Fibroblast of peridontal ligament (primary cell): ENCODE data around the gene TRAPPC10.

ENCODE experiments used
- DNase-seq: peaks from one replicate; pipeline ENCODE4 v3.0.0-alpha.2; 2010; ENCODE audit errors: extremely low read depth

The TRAPPC10 gene

GRCh38 chr21:44039828-44040227, 27.7 kb downstream of the TRAPPC10 start:
- no peak for DNase-seq

DNA sequence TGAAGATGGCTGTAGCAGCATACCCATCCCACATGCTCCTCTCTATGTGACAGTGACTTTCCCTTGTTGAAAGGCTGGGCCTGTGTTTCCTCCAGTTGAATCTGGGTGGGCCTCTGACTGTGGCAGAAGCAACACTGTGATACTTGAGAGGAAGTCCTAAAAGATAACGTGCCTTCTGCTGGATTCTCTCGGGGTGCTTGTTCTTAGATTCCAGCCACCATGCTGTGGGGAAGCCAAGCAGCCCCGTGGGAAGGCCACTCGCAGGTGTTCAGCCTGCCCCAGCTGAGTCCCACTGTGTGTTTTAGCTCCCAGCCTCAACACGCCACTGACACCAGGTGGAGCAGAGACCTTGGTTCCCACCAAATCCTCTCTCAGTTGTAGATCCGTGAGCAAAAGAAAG, 31.5 kb downstream of the TRAPPC10 start:
- no peak for DNase-seq

DNA sequence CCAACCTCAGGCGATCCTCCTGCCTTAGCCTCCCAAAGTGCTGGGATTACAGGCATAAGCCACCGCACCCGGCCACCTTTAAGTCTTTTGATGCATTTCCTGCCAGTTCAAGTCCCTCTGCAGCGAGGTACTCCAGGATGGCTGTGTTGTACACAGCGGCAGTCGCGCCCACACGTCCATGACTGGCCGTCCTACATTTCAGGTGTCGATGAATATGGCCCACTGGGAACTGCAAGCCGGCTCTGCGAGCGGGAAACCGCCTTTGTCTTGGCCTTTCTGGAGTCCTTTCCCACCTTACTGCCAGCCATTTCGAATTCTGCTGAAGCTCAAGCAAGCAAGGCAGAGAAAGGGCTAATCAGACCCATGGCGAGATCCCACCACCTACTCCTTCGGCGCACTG, 34.6 kb downstream of the TRAPPC10 start:
- no peak for DNase-seq

DNA sequence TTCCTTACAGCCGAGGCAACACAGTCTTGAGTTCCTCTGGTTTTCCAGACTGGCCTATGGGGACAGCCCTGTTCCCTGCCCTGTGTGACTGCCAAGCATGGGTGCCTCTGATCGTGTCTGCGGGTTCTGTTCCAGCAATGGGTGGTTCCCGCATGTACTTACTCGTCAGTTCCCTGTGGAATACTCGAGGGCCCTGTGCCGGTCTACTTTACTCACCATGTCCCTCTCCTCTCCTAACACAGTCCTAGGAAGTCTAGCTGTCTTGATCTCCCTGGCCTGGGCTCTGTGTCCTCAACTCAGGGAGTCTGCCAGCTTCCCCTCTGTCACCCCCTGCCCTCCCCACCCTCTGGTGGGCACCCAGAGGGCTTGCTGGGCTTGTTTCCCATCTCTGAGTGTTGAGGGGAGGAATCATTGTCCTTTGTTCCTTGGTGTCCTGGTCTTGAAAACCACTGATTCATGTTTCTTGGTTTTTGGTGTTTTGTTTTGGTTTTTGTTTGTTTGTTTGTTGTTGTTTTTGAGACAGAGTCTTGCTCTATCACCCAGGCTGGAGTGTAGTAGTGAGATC, 36.0 kb downstream of the TRAPPC10 start:
- no peak for DNase-seq

- no peak for DNase-seq
These were observed 37.1 kb downstream of the TRAPPC10 start for GRCh38 chr21:44049182-44049581.

DNA sequence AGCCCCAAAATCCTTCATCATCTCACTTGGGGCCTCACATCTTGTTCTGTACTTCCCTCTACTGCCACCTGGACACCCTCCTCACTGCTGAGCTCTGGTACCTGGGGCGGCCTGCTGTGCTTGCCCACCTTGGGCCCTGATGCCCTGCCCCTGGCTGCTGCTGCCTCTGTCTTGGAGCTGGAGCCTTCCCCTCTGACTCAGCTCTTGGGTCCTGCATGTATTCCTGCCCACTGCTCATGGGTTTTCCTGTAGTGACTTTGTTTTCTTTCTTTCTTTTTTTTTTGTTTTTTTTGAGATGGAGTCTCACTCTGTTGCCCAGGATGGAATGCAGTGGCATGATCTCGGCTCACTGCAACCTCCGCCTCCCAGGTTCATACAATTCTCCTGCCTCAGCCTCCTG, 37.5 kb downstream of the TRAPPC10 start:
- DNase-seq = peak; percentile 5

GRCh38 chr21:44050276-44050675, 38.2 kb downstream of the TRAPPC10 start:
- no peak for DNase-seq

DNA sequence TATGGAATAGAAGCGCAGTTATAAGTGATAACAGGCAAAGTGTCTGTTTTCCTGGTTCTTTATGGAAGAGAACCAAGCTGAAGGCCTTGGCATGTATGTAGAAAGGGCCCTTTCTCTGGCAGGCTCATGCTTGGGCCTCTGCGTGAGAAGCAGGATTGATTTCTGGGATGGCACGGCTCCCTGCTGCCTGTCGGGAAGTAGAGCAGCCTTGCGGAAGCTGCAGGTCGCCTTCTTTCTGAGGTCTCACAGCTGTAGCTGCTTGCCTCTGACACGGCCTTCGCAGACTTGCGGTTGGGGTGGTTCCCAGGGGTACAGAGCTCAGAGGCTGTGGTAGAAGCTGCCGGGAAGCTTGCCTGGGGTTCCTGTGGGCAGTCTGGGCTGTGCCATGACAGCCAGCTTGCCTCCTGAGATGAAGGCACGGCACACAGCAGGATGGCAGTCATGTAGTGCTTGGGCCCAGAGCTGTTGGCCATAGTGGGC, 39.4 kb downstream of the TRAPPC10 start:
- peak; percentile 90 for DNase-seq

- peak; percentile 34 for DNase-seq
These were observed 40.1 kb downstream of the TRAPPC10 start for GRCh38 chr21:44052071-44052829.

GRCh38 chr21:44052830-44053226, 40.7 kb downstream of the TRAPPC10 start:
- no peak for DNase-seq

DNA sequence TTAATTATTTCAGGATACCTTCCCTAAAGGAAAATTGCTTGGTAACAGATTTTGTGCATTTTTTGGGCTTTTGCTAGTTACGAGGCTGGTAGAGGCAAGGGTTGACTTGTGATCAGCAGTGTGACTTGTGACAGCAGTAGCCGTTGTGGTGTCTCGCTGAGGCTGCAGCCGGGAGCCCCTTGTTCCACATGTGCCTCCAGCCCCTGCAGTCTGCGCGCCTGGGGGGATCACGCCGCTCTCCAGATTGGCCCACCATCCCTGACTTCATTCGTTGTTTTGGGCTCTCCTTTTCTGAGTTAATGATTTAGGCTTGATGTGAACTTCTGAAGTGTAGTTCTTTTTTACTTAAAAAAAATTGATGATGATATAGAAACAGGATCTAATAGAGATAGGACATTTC, 41.5 kb downstream of the TRAPPC10 start:
- DNase-seq = no peak

DNA sequence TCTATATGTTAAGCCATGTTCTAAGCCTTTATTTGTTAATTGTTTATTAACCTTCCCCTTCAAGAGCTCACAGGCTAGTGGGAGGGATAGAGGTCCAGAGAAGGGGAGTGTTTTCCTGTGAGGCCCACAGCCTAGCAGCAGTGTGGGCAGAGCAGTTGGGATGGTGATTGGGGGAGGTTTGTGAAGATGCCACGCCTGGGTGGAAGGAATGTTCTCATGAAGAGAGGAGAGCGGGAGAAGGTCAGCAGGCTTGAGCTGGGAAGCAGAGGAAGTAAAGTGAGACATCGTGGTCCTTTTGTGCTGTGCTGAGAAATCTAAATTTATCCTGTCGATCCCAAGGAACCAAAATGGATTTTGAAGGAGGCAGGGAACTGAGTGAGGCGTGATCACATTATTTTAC, 42.6 kb downstream of the TRAPPC10 start:
- DNase-seq = peak; percentile 60

DNA sequence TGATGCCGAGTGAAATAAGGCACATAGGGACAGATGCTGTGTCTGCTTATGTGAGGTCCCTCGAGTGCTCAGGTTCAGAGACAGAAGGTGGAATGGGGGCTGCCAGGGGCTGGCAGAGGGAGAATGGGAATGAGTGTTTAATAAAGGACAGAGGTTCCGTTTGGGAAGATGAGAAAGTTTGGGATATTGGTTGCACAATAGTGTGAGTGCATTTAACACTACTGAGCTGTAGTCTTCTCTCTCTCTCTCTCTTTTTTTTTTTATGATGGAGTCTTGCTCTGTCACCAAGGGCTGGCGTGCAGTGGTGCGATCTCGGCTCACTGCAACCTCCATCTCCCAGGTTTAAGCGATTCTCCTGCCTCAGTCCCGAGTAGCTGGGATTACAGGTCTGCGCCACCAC, 44.9 kb downstream of the TRAPPC10 start:
- DNase-seq = no peak

DNA sequence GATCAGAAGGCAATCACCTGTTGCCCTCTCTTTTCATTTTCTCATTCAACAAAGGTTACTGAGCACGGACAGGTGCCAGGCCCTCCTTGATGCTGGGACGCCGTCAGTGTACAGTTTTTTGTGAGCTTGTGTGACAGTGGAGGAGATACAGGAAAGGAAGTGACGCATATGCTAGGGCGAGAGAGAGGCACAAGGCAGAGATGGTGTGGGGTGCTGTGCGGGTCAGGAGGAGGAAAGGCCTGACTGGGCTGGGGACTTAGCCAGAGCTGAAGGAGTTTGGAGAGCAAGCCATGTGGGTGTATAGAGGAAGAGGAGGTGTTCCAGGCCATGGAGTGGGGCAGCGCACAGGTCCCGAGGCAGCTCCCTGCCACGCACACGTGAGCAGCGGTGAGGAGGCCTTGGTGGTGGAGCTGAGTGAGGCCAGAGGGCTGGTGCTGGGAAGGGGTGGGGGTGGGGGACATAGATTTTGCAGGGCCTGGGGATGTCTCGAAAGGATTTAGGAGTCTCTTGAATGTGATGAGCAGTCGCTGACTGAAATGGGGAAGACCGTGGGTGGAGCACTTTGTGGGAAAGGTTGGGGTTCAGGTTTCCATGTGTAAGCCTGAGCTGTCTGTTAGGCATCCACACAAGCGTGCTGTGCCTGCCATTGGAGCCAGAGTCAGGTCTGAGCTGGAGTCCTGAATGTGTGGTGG, 46.0 kb downstream of the TRAPPC10 start:
- DNase-seq = no peak

- DNase-seq = no peak
These were observed 46.5 kb downstream of the TRAPPC10 start for GRCh38 chr21:44058652-44058964.

DNA sequence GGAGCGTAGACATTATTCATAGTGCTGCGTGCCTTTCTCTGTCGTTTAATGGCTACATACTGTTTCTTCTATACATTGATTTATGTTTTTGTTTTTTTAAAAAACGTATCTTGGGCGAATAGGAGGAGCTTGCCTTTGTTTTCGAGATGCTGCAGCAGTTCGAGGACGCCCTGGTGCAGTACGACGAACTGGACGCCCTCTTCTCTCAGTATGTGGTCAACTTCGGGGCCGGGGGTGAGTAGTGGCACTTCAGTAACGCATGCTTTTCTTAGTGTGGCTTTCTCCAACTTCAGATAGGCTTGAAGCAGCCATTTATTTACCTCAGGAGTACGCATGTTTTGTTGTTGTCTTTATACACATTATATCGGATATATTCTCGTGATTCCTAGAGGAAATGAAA, 46.9 kb downstream of the TRAPPC10 start:
- no peak for DNase-seq

GRCh38 chr21:44059710-44060109, 47.6 kb downstream of the TRAPPC10 start:
- DNase-seq = no peak

DNA sequence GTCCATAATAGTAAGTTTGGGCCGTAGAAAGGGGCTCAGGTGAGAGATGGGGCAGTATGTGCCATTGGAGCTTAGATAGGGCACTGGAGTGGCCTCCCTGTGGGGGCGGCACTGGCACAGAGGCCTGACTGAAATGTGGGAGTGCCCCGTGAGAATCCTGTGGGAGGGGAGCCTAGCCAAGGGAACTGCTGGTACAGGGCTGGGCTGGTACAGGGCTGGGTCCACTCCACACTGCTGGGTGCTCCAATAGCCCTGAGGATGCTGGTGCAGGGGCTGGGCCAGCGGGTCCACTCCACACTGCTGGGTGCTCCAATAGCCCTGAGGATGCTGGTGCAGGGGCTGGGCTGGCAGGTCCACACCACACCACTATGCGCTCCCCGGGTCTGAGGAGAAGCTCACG, 50.3 kb downstream of the TRAPPC10 start:
- DNase-seq = no peak

GRCh38 chr21:44063151-44063912, 51.2 kb downstream of the TRAPPC10 start:
- no peak for DNase-seq

DNA sequence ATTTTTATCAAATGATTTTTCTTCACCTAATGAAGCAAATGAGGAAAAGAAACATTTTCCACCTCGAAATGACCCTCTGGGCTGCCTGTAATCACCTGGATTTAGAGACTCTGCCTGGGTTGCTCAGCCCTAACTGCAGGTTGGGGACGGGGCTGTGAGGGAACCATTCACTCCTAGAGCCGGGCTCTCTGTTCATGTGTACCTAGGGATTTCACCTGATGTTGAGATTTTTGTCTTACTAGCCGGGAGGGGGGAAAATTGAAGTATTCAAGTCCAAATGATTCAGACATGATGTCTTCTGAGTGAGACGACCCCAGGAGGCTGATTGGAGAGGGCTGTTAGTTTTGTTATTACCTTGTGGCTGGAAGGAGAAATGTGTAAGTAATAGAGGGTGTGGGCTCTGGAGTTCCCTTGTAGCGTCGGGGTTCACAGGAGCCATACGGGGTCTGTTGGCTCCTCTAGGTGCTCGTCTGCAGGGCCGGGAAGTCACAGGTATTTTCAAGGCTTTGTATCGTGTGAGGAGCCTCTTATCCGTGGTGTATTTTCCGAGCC, 52.8 kb downstream of the TRAPPC10 start:
- no peak for DNase-seq

DNA sequence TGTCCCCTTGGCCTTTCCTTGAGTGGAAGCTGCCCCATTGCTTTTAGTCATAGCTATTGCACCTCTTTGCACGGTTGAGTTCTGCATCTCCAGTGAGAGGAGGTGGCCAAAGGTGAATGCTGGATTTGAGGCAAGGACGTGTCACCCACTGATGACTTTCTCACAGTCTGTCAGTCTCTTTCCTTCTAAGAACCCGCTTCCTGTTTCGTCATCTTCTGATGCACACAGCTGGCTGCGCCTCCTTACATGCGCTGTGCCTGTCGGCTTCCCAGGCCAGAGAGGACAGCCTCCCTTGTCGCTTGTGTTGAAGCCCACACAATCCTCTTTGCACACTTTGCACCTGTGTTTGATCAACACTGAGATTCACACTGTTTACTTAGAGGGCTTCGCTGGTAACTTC, 53.3 kb downstream of the TRAPPC10 start:
- DNase-seq = no peak

- no peak for DNase-seq
These were observed 54.0 kb downstream of the TRAPPC10 start for GRCh38 chr21:44066116-44066515.
